Measurements from ENCODE around the gene ZNF277. TPM values are rescaled to one million over a fixed set of nuclear protein-coding genes. Genes with fewer than 3 reads are reported as not detected.

ZNF277 gene
- total RNA-seq: 17.3 and 19.0 TPM in 2 replicates

DNA sequence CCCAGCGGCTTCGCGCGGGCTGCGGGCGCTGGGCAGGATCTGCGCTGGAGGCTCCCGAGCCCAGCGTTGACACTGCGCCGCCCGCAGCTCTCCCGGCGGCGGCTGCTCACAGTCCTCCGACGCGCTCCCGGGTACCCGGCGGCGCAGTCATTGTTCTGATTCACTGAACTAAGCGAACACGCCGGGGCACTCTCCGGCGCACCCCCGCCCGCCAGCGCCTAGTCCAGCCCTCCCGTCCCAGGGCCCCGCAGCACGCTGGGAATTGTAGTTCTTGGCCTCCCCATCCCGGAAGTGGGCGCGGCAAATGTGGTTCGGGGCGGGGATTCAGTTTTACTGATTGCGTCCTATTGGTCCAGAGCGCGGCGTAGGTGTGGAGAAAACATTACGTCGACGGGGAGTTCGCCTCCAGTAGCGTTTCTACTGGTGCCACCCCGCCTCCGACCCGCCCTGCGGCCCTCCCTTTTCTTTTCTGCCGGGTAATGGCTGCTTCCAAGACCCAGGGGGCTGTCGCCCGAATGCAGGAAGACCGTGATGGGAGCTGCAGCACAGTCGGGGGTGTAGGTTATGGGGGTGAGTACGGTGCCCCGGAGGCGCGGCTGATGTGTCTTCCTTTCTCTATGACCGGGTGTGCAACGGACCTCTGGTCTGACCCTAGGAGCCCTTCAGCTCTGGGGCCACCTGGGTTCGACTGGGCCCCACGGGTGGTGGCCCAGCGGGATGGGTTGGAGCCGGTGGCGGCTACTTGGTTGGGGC is at the start of gene ZNF277, which contains the start of gene DOCK4:
Gene ZNF277 (plus strand): TSS at position 458 of the 753 bp plus-strand sequence. CDS start 22 bp downstream, at position 480.
Gene DOCK4 (minus strand): TSS at position 162 of the 753 bp plus-strand sequence. CDS start 261 bp downstream, outside the sequence.
- TF ChIP-seq, protein P1, sequence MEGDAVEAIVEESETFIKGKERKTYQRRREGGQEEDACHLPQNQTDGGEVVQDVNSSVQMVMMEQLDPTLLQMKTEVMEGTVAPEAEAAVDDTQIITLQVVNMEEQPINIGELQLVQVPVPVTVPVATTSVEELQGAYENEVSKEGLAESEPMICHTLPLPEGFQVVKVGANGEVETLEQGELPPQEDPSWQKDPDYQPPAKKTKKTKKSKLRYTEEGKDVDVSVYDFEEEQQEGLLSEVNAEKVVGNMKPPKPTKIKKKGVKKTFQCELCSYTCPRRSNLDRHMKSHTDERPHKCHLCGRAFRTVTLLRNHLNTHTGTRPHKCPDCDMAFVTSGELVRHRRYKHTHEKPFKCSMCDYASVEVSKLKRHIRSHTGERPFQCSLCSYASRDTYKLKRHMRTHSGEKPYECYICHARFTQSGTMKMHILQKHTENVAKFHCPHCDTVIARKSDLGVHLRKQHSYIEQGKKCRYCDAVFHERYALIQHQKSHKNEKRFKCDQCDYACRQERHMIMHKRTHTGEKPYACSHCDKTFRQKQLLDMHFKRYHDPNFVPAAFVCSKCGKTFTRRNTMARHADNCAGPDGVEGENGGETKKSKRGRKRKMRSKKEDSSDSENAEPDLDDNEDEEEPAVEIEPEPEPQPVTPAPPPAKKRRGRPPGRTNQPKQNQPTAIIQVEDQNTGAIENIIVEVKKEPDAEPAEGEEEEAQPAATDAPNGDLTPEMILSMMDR (conservative IDR thresholded peaks at IDR 0.05; ENCODE audit: low read depth, low read length): peak; percentile 15
- peak within 1 kb of the TSS; percentile 92 for H3K4me3 ChIP-seq (ENCODE audit: low read depth, low read length)
- DNase-seq (ENCODE audit: low read depth): peak; percentile 87

GRCh38 chr7:112157072-112157471 is 49.4 kb upstream of the ZNF277 start:
- TF ChIP-seq, protein P1 (conservative IDR thresholded peaks at IDR 0.05; ENCODE audit: low read depth, low read length): no peak
- DNase-seq (ENCODE audit: low read depth): peak; percentile 64
- no peak overlapping the region for H3K4me3 ChIP-seq (ENCODE audit: low read depth, low read length)

- no peak overlapping the region for H3K4me3 ChIP-seq (ENCODE audit: low read depth, low read length)
- no peak for DNase-seq (ENCODE audit: low read depth)
- TF ChIP-seq, protein P1 (conservative IDR thresholded peaks at IDR 0.05; ENCODE audit: low read depth, low read length): no peak
Measured at GRCh38 chr7:112159351-112159750, 47.1 kb upstream of the ZNF277 start.

GRCh38 chr7:112160130-112160770 is 46.2 kb upstream of the ZNF277 start:
- H3K4me3 ChIP-seq (ENCODE audit: low read depth, low read length): no peak overlapping the region
- DNase-seq (ENCODE audit: low read depth): peak; percentile 19
- TF ChIP-seq, protein P1 (conservative IDR thresholded peaks at IDR 0.05; ENCODE audit: low read depth, low read length): no peak

DNA sequence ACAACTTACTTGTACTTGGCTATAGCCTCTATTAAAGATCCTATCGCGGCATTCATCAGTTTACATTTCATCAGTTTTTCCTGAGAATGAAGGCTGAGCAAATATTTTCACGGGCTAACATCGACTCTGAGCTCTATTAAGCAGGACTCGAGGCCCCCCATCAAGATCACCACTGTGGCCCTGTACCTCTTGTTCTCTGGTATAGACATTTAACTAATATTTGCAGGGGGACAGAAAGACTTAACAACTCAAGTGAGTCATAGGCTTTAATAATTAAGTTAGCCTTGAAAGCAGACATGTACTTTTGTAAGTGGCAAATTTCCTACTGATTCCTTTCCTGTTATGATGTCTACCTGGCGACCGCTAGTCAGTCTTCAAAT is 45.7 kb upstream of the ZNF277 start:
- TF ChIP-seq, protein P1 (conservative IDR thresholded peaks at IDR 0.05; ENCODE audit: low read depth, low read length): no peak
- DNase-seq (ENCODE audit: low read depth): no peak
- H3K4me3 ChIP-seq (ENCODE audit: low read depth, low read length): no peak overlapping the region

DNA sequence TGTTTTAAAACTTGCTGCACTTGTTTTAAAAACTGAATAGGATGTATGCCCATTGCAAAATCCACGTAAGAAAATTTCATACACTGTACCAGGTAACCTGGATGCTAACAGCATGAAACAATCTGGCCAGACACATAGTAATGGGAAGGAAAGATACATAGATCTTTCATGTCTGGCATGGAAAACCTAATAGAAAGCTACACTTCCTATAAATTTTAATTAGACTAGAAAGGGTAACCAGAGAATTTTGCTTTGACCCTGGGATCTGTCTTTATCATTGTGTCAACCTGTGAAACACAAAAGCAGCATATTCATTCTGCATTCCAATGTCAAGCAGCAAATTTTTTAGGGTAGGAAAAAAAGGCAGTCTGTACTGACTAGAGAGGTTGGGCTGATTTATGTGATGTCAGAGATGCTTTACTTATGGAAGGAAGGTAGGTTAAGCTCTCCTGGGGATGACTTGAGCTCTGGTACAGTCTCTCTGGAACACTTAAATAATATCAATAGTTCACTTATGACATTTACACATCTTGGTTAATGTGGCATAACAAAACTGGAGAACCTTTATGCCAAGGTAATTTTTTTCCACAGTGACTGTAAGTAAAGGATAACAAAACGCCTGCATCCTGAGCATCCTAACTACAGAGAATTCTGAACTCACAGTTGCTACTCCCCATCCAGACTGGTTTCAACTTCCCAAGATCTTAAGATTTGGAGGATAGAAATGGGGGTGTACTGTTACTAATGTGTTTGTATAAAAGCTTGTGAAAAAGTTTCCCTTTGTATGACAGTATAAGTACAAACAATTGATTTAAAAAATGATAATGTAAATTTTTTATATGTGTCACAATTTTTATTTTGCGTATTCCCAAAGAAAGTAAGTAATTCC is 45.0 kb upstream of the ZNF277 start:
- H3K4me3 ChIP-seq (ENCODE audit: low read depth, low read length): no peak overlapping the region
- DNase-seq (ENCODE audit: low read depth): no peak
- TF ChIP-seq, protein P1 (conservative IDR thresholded peaks at IDR 0.05; ENCODE audit: low read depth, low read length): no peak
